HG03378 (cell line): ENCODE measurements around the gene CARD19.
"Not testable (repeated sequence)": the region's sequence is repeated elsewhere in the genome, so short reads cannot be mapped to it uniquely, and the experiment has no call there.

Experiments
- ATAC-seq: cut with Tn5 transposase; IDR thresholded peaks from one replicate; pipeline ENCODE4 v1.9.1; 2021; ENCODE audit warnings: mild to moderate bottlenecking, moderate library complexity; ENCODE audit not compliant: unreplicated experiment

The CARD19 gene

DNA sequence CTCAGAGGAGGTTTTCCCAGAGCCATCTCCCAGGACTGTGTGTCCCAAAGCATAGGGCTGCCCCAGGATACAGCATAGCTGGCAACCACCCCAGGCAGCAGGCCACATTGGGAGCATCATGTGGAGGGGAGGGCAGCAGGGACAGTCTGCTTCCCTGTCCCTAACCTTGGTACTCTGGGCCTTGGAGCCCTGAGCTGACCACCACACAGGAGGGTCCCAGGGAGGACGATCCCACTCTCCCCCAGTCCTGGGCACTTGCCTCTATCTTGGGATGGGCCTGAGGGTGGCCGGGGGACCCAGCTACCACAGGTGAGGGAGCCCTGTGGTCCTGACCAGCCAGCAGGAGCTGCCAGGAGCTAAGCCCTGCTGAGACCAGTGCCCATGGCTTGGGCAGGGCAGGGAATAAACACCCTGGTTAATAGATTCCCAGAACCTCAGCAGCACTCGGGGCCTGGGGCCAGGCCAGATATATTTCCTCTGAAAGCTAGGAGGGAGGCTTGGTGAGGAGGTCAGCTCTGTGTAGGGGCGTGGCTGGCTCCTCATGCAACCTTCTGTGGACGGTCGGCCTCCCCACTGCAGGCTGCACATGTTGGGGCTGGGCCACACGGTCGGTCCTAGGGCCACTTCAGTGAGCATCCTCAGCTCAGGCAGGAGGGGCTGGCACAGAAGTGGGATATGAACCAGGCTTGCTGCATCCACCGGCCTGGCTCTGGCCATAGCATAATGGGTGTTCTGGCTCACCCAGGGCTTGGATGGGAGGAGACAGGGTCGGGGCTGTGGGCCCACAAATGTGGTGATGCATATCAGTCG lies 33.9 kb downstream of the CARD19 start:
- no peak for ATAC-seq

GRCh38 chr9:93130861-93131481 lies 35.0 kb downstream of the CARD19 start:
- no peak for ATAC-seq

DNA sequence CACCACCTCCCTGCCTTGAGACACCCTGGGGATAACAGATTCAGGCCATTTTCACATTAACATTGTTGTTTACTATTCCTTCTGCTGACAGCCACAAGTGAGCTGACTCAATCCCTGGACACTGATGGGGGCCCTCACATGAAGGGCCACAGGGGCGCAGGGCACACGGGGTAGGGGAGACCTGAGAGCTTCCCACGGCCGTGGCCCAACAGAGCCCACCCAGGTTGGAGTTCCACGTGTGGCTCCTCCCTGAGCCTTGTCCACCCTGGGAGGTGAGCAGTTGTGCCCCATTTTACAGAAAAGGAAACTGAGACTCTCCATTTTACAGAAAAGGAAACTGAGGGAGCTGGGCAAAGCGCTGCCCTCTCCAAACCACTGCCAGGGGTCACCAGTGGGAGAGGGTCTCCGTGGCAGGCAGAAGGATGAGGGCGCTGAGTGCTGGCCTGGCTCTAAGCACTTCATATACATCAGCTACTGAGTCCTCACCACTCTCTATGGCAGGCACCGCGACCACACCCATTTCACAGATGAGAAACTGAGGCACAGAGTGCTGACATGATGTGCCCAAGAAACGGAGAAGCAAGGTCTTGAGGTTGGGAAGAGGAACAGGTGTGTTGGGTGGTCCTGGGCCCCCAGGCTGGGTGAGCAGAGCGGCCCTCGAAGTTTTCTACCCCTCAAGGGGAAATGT lies 35.7 kb downstream of the CARD19 start:
- no peak for ATAC-seq

DNA sequence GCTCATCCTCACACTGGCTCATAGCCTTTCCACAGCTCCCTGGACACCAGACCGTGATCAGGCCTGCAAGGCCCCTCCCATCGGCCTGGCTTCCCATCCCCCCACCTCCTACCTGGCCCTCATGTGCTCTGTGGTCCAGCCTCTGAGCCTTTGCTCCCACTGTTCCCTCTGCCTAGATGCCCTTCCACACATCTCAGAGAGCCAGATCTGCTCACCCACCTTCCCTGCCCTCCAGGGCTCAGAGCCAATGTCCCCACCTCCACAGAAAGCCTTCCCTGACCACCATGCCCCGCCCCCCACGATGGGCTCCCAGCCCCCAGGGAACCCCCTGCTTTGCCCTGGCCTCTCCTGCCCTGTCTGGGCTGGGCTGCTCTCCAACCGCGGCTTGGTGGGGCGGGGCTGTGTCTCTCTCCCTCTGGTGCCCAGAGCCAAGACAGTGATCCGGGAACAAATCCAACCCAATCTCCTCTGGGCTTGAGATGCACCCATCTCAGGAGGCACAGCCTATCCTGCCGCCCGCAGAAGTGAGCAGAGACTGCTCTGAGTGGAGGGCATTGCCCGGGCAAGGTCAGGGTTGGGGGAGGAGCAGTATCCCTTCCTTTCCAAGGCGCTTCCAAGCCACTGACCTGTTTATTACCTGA lies 36.4 kb downstream of the CARD19 start:
- no peak for ATAC-seq

- ATAC-seq: peak; percentile 37
Observed at GRCh38 chr9:93132946-93133680, 37.1 kb downstream of the CARD19 start.

DNA sequence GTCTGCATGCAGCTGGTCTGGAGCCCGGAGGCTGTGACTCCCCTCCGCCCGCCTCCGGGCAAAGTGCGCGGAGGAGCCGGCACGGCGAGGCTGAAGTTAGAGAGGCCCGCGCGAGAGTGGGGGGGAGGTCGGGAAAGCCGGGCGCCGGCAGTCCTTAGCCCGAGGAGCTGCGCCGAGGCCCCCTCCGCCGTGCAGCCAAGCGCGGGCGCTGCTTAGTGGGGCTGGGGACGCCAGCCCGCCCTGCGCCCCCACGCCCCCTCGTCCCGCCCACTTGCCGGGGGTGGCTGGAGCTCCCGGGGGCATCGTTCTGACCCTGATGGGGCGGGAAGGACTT lies 37.6 kb downstream of the CARD19 start:
- ATAC-seq: no peak

GRCh38 chr9:93134015-93134739 lies 38.2 kb downstream of the CARD19 start, which contains the start of gene NINJ1:
TSS of gene NINJ1 (minus strand) at chr9:93134251. CDS start at chr9:93134217, 34 bp downstream.
- peak; percentile 63 for ATAC-seq

GRCh38 chr9:93134740-93135444 lies 38.9 kb downstream of the CARD19 start:
- no peak for ATAC-seq

DNA sequence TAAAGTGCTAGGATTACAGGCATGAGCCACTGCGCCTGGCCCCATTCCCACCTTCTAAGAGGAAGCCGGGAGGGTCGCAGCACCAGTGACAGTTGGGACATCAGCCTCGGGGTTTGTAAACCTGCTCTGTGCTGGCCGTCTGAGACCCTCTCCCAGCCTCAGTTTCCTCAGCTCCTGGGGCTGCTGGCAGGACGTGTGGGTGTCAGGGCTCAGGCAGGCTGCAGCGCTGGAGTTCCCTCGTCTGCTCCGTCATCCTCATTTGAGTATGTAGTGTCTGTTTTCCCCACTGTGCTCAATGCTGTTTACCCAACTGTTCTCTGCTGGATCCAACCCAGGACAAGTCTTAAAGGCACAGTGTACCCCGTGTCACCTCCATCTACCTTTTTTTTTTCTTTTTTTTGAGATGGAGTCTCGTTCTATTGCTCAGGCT lies 40.0 kb downstream of the CARD19 start:
- no peak for ATAC-seq

- no peak for ATAC-seq
Observed at GRCh38 chr9:93137362-93137761, 41.3 kb downstream of the CARD19 start.

- ATAC-seq: no peak
Observed at GRCh38 chr9:93138171-93138764, 42.3 kb downstream of the CARD19 start.

DNA sequence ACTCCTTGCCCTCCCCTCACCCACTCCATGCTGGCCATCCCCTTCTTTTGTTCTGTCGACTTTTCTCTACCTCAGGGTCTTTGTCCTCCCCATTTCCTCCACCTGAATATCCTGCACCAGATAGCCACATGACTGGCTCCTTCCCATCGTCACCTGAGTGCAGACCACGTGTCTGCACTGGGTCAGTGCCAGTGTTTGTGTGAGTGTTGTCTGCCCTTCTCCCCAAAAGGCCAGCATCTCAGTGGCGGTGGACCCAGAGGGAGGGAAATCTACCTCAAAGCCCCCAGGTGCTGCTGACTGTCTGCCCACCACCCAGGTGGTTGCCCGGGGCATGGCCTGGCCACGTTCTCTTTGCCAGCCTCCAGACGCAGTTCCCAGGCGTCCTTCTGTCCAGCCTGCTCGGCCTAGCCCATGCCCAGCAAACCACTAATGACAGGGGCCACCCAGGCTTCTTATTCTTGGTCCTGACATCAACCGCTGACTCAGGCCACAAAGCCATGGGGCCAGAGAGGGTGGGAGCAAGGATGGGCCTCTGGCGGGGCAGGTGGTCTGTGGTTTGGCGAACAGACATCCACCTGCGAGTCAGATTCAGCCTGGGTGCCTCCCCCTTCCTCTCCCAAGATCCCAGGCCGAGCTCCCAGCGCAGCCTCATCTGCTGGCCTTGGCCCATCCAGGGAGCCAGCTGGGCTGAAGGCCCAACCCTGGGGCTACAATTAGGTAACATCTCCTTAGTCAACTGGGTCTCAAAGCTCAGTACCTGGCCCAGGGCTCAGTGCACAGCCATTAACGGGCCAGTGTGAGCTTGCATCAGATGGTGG lies 43.6 kb downstream of the CARD19 start:
- ATAC-seq: no peak

DNA sequence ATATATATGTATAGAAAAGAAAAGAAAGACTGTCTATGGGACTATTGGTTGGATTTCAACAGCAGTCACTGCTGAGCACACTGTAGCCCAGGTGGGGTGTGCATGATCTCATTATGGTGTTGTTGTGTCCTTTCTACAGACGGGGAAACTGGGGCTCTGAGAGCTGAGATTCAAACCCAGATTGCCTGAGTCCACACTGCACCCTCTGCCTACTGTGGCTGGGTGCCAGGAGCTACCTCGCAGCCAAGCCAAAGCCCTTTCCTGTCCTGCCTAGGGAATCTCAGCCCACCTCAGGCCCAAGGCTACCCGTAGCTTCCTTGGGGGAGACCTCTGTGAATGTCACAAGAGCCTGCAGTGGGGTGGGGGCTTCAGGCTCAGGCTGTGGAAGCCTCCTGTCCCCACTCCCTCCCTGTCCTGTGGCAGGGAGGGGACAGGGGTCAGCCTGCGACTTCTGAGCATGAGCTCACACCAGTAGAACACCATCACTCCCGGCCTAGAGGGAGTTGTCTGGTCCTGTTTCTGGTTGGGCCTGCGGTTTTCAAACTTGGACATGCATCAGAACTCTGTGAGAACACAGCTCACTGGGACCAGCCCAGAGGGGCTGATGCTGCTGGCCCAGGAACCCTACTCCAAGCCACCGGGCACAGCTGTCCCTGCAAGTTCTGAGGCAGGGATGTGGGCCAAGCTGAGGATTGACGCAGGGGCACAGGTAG lies 45.9 kb downstream of the CARD19 start:
- ATAC-seq: no peak

DNA sequence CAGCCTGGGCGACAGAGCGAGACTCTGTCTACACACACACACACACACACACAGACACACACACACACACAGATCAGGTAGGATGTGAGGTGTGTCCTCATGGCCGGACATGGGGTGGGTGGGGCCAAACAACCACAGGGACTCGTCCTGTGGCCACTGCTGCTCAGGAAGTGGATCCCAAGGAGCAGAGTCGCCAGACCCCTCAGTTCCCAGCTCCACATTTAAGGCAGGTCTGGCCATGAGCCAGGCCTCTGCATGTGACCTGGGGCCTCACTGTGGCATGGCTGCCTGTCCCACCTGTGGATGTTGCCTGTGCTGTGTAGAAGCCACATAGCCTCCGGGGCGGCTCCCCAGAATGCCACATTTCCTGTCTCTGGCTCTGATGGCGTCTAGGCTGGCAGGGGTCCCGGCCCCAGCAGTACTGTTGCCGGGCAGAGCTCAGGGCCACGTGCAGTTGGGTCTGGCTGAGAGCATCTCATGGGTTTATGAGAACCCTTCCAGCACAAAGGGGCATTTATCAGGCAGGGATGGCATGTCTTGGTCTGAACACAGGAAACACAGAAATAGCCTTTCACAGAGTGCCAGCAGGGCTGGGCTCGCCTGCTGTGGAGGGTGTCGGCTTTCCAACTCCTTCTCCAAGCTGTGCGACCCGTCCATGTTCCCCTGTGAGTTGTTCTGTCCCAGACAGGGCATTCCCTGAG lies 48.0 kb downstream of the CARD19 start:
- ATAC-seq: no peak

GRCh38 chr9:93146696-93147095 lies 50.7 kb downstream of the CARD19 start:
- not testable (repeated sequence) for ATAC-seq

- ATAC-seq: no peak
Observed at GRCh38 chr9:93147632-93148031, 51.6 kb downstream of the CARD19 start.

DNA sequence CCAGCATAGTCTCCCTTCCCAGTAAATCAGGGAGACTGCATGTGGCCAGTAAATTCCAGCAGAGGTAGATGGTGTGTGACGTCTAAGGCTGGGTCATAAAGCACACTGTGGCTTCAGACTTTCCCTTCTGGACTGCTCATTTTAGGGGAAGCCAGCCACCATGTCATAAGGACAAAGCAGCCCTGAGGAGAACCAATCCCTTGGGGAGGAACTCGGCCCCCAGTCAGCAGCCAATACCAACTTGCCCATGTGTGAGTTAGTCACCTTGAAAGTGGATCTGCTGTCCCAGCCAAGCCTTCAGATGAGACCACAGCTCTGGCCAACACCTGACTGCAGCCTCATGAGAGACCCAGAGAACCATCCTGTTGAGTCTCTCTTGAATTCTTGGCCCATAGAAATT lies 52.7 kb downstream of the CARD19 start:
- no peak for ATAC-seq
